Tibial artery (tissue), 4 donors: Measurements from ENCODE around the gene CCNC.

Source experiments
- DNase-seq, 2 donors: peaks; one replicate each; pipeline ENCODE4 v3.0.0-alpha.2; 2019
- H3K27ac ChIP-seq, 2 donors: fragments of 200-600 bp; sonication (generic) in 1 of 2; 1 replicate in 1 of 2; 2 replicates in 1 of 2; pipeline ENCODE4 v1.5.1; 2018 to 2019; ENCODE audit warnings: mild to moderate bottlenecking in 1 of 2
- H3K27me3 ChIP-seq, 2 donors: fragments of 200-600 bp; sonication (generic) in 1 of 2; one replicate each; pipeline versions ENCODE4 v1.5.1 to v1.6.0; 2016 to 2019
- H3K36me3 ChIP-seq, 3 donors: fragments of 200-600 bp; sonication (generic) in 2 of 3; one replicate each; pipeline ENCODE4 v1.5.1; 2016 to 2019; ENCODE audit warnings: mild to moderate bottlenecking in 2 of 3
- H3K4me1 ChIP-seq, 4 donors: fragments of 200-600 bp; sonication (generic) in 2 of 4; 1 replicate in 3 of 4; 2 replicates in 1 of 4; pipeline ENCODE4 v1.5.1; 2016 to 2019
- H3K4me3 ChIP-seq, 2 donors: fragments of 200-600 bp; sonication (generic) in 1 of 2; 1 replicate in 1 of 2; 2 replicates in 1 of 2; pipeline ENCODE4 v1.5.1; 2018 to 2019; ENCODE audit warnings: mild to moderate bottlenecking in 2 of 2
- H3K9me3 ChIP-seq, 3 donors: fragments of 200-600 bp; sonication (generic) in 1 of 3; one replicate each; pipeline ENCODE4 v1.5.1; 2016 to 2019
- CTCF ChIP-seq, 2 experiments: fragments of 200-600 bp in 1 of 2; fragments of 450-650 bp in 1 of 2; IDR thresholded peaks; one replicate each; pipeline ENCODE4 v1.5.1; 2017 to 2019; ENCODE audit warnings: antibody characterized with exemption in 2 of 2, mild to moderate bottlenecking in 1 of 2, moderate library complexity in 1 of 2
- intact Hi-C: fragments of 100-400 bp; cut with DNase I; formaldehyde crosslinking; loops from one replicate; pipeline ENCODE4 v1.15.0; 2023; ENCODE audit warnings: low total_unique reads

CCNC gene

GRCh38 chr6:99507648-99508047 lies 60.8 kb downstream of the CCNC start:
- H3K27ac ChIP-seq: no peak overlapping the region
- no peak overlapping the region for H3K4me3 ChIP-seq
- DNase-seq: no peak
- H3K9me3 ChIP-seq: no peaks in the 10 kb centered on the region
- intact Hi-C loops: no loop called here
- no peaks in the 10 kb centered on the region for H3K27me3 ChIP-seq
- H3K4me1 ChIP-seq: no peaks in the 10 kb centered on the region
- peaks cover 8 to 40% (median 23%) of the 10 kb centered on the region in 3 donors for H3K36me3 ChIP-seq
- no peak for TF ChIP-seq CTCF (IDR thresholded peaks at IDR 0.05)

DNA sequence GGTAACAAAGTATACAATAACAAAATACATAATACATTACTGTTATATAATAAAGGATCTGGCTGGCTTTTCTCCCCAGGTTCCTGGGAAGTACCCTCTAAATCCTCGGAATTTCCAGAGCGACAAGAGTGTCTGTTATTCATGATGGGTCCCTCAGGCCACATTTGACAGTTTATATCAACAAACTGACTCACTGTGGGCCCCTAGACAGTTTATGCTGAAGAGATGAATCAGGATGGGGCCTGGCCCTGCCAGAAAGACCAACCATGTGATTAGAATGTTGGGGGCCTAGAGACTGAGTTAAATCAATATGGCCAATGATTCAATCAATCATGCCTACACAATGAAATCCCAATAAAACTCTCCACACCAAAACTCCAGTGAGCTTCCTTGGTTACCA lies 66.7 kb downstream of the CCNC start:
- Histone ChIP-seq H3K9me3 (no peaks in the 10 kb centered on the region), H3K27me3 (no peaks in the 10 kb centered on the region), H3K36me3 (peaks cover 13 to 58% (median 29%) of the 10 kb centered on the region in 3 donors), H3K4me1 (no peaks in the 10 kb centered on the region), H3K4me3 (no peak overlapping the region), H3K27ac (no peak overlapping the region)
- intact Hi-C loops: no loop called here
- TF ChIP-seq CTCF (IDR thresholded peaks at IDR 0.05): no peak
- DNase-seq: no peak

DNA sequence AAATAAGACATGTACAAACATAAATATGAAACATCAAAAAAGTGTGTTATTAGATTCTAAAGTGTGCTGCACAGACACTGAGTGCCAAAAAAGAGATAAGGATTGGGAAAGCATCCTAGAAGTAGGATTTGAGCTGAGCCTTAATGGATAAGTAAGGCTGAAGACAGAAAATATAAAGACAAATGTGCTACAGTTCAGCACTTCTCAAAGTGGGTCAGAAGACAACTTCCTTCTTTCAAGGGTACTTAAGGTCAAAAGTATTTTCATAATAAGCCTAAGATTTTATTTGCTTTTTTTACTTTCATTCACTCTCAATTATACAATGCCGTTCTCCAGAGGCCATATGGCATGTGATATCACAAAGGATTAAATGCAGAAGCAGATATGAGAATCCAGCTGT lies 70.0 kb downstream of the CCNC start:
- no peak for DNase-seq
- no peak for TF ChIP-seq CTCF (IDR thresholded peaks at IDR 0.05)
- H3K36me3 ChIP-seq: peaks cover 12 to 34% (median 17%) of the 10 kb centered on the region in 3 donors
- H3K27ac ChIP-seq: no peak overlapping the region
- H3K4me1 ChIP-seq: no peaks in the 10 kb centered on the region
- no peaks in the 10 kb centered on the region for H3K27me3 ChIP-seq
- intact Hi-C loops: no loop called here
- H3K4me3 ChIP-seq: no peak overlapping the region
- H3K9me3 ChIP-seq: no peaks in the 10 kb centered on the region

GRCh38 chr6:99495466-99495865 lies 73.0 kb downstream of the CCNC start:
- Histone ChIP-seq H3K9me3 (no peaks in the 10 kb centered on the region), H3K4me1 (no peaks in the 10 kb centered on the region), H3K27ac (no peak overlapping the region), H3K36me3 (peaks cover 0 to 9% (median 3%) of the 10 kb centered on the region in 3 donors), H3K4me3 (no peak overlapping the region), H3K27me3 (no peaks in the 10 kb centered on the region)
- intact Hi-C loops: no loop called here
- no peak for TF ChIP-seq CTCF (IDR thresholded peaks at IDR 0.05)
- no peak for DNase-seq
